H9 (cell line): ENCODE data around the gene GCSH. TPM values are rescaled to one million over a fixed set of nuclear protein-coding genes. Genes with fewer than 3 reads are reported as not detected.

Source experiments
- DNase-seq: peaks from one replicate; pipeline ENCODE4 v3.0.0-alpha.2; 2017
- H2AFZ ChIP-seq: one replicate; pipeline ENCODE4 v1.6.1; 2013; ENCODE audit warnings: mild to moderate bottlenecking, low read length, control low read depth, moderate library complexity
- H2AK5ac ChIP-seq: 2 replicates; pipeline ENCODE4 v1.6.1; 2013; ENCODE audit warnings: low read length, control low read depth, mixed read lengths; ENCODE audit not compliant: insufficient read length
- H2BK120ac ChIP-seq: one replicate; pipeline ENCODE4 v1.6.1; 2013; ENCODE audit warnings: low read depth, mild to moderate bottlenecking, low read length, control low read depth, inconsistent platforms; ENCODE audit not compliant: poor library complexity, severe bottlenecking
- H2BK12ac ChIP-seq: 2 replicates; pipeline ENCODE4 v1.6.1; 2013; ENCODE audit warnings: low read length, control low read depth, mixed read lengths, low read depth; ENCODE audit not compliant: insufficient read length
- H2BK15ac ChIP-seq: 2 replicates; pipeline ENCODE4 v1.6.1; 2013; ENCODE audit warnings: low read depth, low read length, control low read depth
- H2BK20ac ChIP-seq: one replicate; pipeline ENCODE4 v1.6.1; 2013; ENCODE audit warnings: low read depth, mild to moderate bottlenecking, low read length, control low read depth, inconsistent platforms; ENCODE audit not compliant: poor library complexity, severe bottlenecking
- H2BK5ac ChIP-seq: 2 replicates; pipeline ENCODE4 v1.6.1; 2013; ENCODE audit warnings: low read length, control low read depth, mixed read lengths; ENCODE audit not compliant: insufficient read length
- H3K14ac ChIP-seq: 2 replicates; pipeline ENCODE4 v1.6.1; 2013; ENCODE audit warnings: low read length, control low read depth; ENCODE audit not compliant: insufficient read depth
- H3K18ac ChIP-seq: 2 replicates; pipeline ENCODE4 v1.6.1; 2013; ENCODE audit warnings: low read depth, mild to moderate bottlenecking, mixed read lengths, low read length, control low read depth; ENCODE audit not compliant: insufficient read length
- H3K23ac ChIP-seq: 2 replicates; pipeline ENCODE4 v1.6.1; 2013; ENCODE audit warnings: low read length, control low read depth, mixed read lengths, low read depth; ENCODE audit not compliant: insufficient read length
- H3K23me2 ChIP-seq: 2 replicates; pipeline ENCODE4 v1.6.1; 2013; ENCODE audit warnings: low read depth, mild to moderate bottlenecking, mixed read lengths, low read length, control low read depth; ENCODE audit not compliant: insufficient read length, poor library complexity, severe bottlenecking
- H3K27ac ChIP-seq: 2 replicates; pipeline ENCODE4 v1.5.1; 2013; ENCODE audit warnings: low read length, control low read depth, mixed read lengths, low read depth; ENCODE audit not compliant: insufficient read length
- H3K27me3 ChIP-seq: 2 replicates; pipeline ENCODE4 v1.6.1; 2013; ENCODE audit warnings: low read length, control low read depth, inconsistent platforms; ENCODE audit not compliant: insufficient read depth
- H3K4ac ChIP-seq: 2 replicates; pipeline ENCODE4 v1.6.1; 2013; ENCODE audit warnings: low read depth, mild to moderate bottlenecking, control low read depth, inconsistent platforms, low read length, moderate library complexity
- H3K4me1 ChIP-seq: 2 replicates; pipeline ENCODE4 v1.6.1; 2013; ENCODE audit warnings: low read length, control low read depth, inconsistent platforms; ENCODE audit not compliant: insufficient read depth
- H3K4me2 ChIP-seq: 2 replicates; pipeline ENCODE4 v1.6.1; 2013; ENCODE audit warnings: low read length, control low read depth, mixed read lengths; ENCODE audit not compliant: insufficient read length, insufficient read depth
- H3K56ac ChIP-seq: 2 replicates; pipeline ENCODE4 v1.6.1; 2013; ENCODE audit warnings: low read depth, mild to moderate bottlenecking, mixed read lengths, low read length, control low read depth; ENCODE audit not compliant: insufficient read length
- H3K79me1 ChIP-seq: 2 replicates; pipeline ENCODE4 v1.6.1; 2013; ENCODE audit warnings: low read depth, mild to moderate bottlenecking, moderate library complexity, low read length, control low read depth, inconsistent platforms; ENCODE audit not compliant: insufficient read depth, poor library complexity, severe bottlenecking
- H3K79me2 ChIP-seq: 2 replicates; pipeline ENCODE4 v1.6.1; 2013; ENCODE audit warnings: low read length, control low read depth, inconsistent platforms; ENCODE audit not compliant: insufficient read depth
- H3K9ac ChIP-seq: 2 replicates; pipeline ENCODE4 v1.6.1; 2013; ENCODE audit warnings: low read length, control low read depth, mixed read lengths; ENCODE audit not compliant: insufficient read length; ENCODE audit errors: extremely low read depth
- H3K9me3 ChIP-seq: one replicate; pipeline ENCODE4 v1.6.1; 2013; ENCODE audit warnings: low read depth, low read length, inconsistent platforms; ENCODE audit not compliant: control insufficient read depth
- H3T11ph ChIP-seq: one replicate; pipeline ENCODE4 v1.6.1; 2013; ENCODE audit warnings: mild to moderate bottlenecking, low read length, control low read depth, inconsistent platforms
- H4K20me1 ChIP-seq: one replicate; pipeline ENCODE4 v1.6.1; 2013; ENCODE audit not compliant: control insufficient read depth, insufficient read length, insufficient read depth
- H4K5ac ChIP-seq: 2 replicates; pipeline ENCODE4 v1.6.1; 2013; ENCODE audit warnings: low read depth, mild to moderate bottlenecking, mixed read lengths, low read length, control low read depth; ENCODE audit not compliant: insufficient read length
- H4K8ac ChIP-seq: replicated peaks from 2 replicates; pipeline ENCODE4 v1.6.1; 2013; ENCODE audit warnings: low read length, control low read depth, mixed read lengths, low read depth; ENCODE audit not compliant: insufficient read length
- H4K91ac ChIP-seq: 2 replicates; pipeline ENCODE4 v1.6.1; 2013; ENCODE audit warnings: low read depth, mild to moderate bottlenecking, moderate library complexity, mixed read lengths, low read length, control low read depth; ENCODE audit not compliant: insufficient read length
- H3K27ac Mint-ChIP-seq, 3 experiments: 2 replicates in 2 of 3; 3 replicates in 1 of 3; pipeline ENCODE4 v1.8.0; 2020 to 2021; ENCODE audit warnings: mixed read lengths in 3 of 3, mild to moderate bottlenecking in 1 of 3, moderate library complexity in 1 of 3
- H3K27me3 Mint-ChIP-seq: 2 replicates; pipeline ENCODE4 v1.8.0; 2021; ENCODE audit warnings: low read depth, mild to moderate bottlenecking, moderate library complexity, mixed read lengths
- H3K36me3 Mint-ChIP-seq, 3 experiments: 2 replicates in 2 of 3; 3 replicates in 1 of 3; pipeline ENCODE4 v1.8.0; 2020 to 2021; ENCODE audit warnings: low read depth in 3 of 3, mixed read lengths in 3 of 3; ENCODE audit not compliant: insufficient read depth in 1 of 3
- H3K4me1 Mint-ChIP-seq, 2 experiments: 2 replicates each; pipeline ENCODE4 v1.8.0; 2020; ENCODE audit warnings: mixed read lengths in 2 of 2
- H3K4me3 Mint-ChIP-seq, 2 experiments: 2 replicates in 1 of 2; 3 replicates in 1 of 2; pipeline ENCODE4 v1.8.0; 2020 to 2021; ENCODE audit warnings: mild to moderate bottlenecking in 2 of 2, mixed read lengths in 2 of 2, moderate library complexity in 1 of 2
- H3K9me3 Mint-ChIP-seq, 2 experiments: 2 replicates in 1 of 2; 3 replicates in 1 of 2; pipeline ENCODE4 v1.8.0; 2020; ENCODE audit warnings: mild to moderate bottlenecking in 2 of 2, mixed read lengths in 2 of 2, moderate library complexity in 1 of 2
- CTCF ChIP-seq: fragments of 200-600 bp; sonication (generic); conservative IDR thresholded peaks from 3 replicates; pipeline ENCODE4 v1.8.0; 2021; ENCODE audit warnings: antibody characterized with exemption, mild to moderate bottlenecking
- WGBS: extraction: QIAGEN DNeasy Blood & Tissue Kit; methylation state at CpG from one replicate; pipeline ENCODE4 v1.1.7; 2013; ENCODE audit warnings: missing lambda C conversion rate, low lambda C conversion rate, mixed read lengths; ENCODE audit not compliant: insufficient read length; ENCODE audit errors: extremely low coverage; 5-methylcytosine and 5-hydroxymethylcytosine counted together
- total RNA-seq: library from RNA; stranded (reverse); gene quantifications from 2 replicates; pipeline ENCODE4 v1.2.1, GENCODE V29; 2021

GCSH gene
- total RNA-seq, 1 experiment from 2014 or later: 87.4 TPM

DNA sequence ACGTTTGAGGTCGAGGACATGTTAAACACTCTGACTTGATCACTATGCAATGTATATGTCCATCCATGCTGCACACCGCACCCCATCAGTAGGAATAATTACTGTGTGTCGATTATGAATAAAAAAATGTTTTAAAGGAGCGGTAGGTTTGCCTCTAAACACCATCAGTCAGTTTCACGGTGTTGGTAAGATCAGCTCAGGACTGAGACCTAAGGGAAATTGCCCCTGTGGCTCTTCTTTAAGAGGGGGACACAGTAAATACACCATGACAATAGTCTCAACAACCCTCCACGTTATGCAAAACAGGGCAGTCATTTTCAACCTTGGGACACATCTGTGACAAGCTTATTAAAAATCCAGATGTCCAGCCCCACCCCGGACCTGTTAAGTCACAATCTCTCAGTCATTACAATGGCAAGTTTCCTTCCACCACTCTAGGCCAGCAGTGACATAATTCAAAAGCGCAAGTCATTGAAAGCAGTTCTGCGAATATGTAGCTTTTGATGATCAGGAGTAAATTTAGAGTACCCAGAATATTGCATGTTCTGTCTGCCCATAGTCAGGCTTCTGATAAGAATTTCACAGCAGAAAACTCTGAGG, 59.3 kb downstream of the GCSH start:
- Histone ChIP-seq H3K23me2 (peaks cover 7% of the 10 kb centered on the region), H2AFZ (no peak overlapping the region), H3K9ac (peak overlapping the region; percentile 80), H2AK5ac (no peak overlapping the region), H3K18ac (no peak overlapping the region), H3K79me1 (peaks cover 3% of the 10 kb centered on the region), H2BK15ac (no peak overlapping the region), H4K8ac (no peak overlapping the region), H3K4me1 (0 out of 2 replicates have a peak, but pooled peaks cover 5% of the 10 kb centered on the region), H3K4ac (no peak overlapping the region), H3K27ac (no peak overlapping the region), H2BK12ac (no peak overlapping the region), H3K14ac (no peak overlapping the region), H2BK20ac (no peak overlapping the region), H3K79me2 (peaks cover 8% of the 10 kb centered on the region; the same call in 1 of the 2 replicates), H3K4me2 (peak overlapping the region; percentile 96), H3K56ac (no peak overlapping the region), H4K91ac (no peak overlapping the region), H3K23ac (no peak overlapping the region), H3K27me3 (no peaks in the 10 kb centered on the region), H3K9me3 (no peaks in the 10 kb centered on the region), H4K20me1 (no peaks in the 10 kb centered on the region), H4K5ac (no peak overlapping the region), H2BK120ac (no peak overlapping the region), H3T11ph (no peak overlapping the region), H2BK5ac (no peak overlapping the region)
- DNase-seq: no peak
- no peaks in the 10 kb centered on the region for H3K27me3 Mint-ChIP-seq
- H3K36me3 Mint-ChIP-seq: peaks cover 22 to 50% (median 47%) of the 10 kb centered on the region in 3 experiments
- WGBS: no CpG with 5 or more reads among the region's 10 CpGs
- TF ChIP-seq CTCF: no peak
- H3K4me3 Mint-ChIP-seq: peak overlapping the region; percentile 82 to 88
- H3K27ac Mint-ChIP-seq: peak overlapping the region in 1 of 3 experiments; percentile 81; a peak in 1 of 7 replicates
- H3K9me3 Mint-ChIP-seq: peaks cover 8 to 10% of the 10 kb centered on the region in 2 experiments
- peaks cover 21 to 22% of the 10 kb centered on the region in 2 experiments for H3K4me1 Mint-ChIP-seq
